Stimulated activated CD4-positive, alpha-beta T cell treated with anti-CD3 and anti-CD28 coated beads, Interleukin-1b, Interleukin-23, amount 100 ng/mL, for 48 hours (primary cell): ENCODE results near the gene SLC16A10.
A peak's percentile ranks its signal among the peaks of the same experiment; 100 is the strongest.
"Not testable (repeated sequence)": the region's sequence is repeated elsewhere in the genome, so short reads cannot be mapped to it uniquely, and the experiment has no call there.

ENCODE experiments used
- DNase-seq: peaks from one replicate; pipeline ENCODE4 v3.0.0-alpha.2; 2020

SLC16A10 gene

GRCh38 chr6:111221804-111222203, 134.5 kb downstream of the SLC16A10 start:
- DNase-seq = no peak

- DNase-seq = no peak
Observed at GRCh38 chr6:111222341-111222740, 135.0 kb downstream of the SLC16A10 start.

GRCh38 chr6:111228094-111228493, 140.8 kb downstream of the SLC16A10 start:
- no peak for DNase-seq

GRCh38 chr6:111230351-111231089, 143.2 kb downstream of the SLC16A10 start:
- DNase-seq = no peak

GRCh38 chr6:111231090-111231459, 143.8 kb downstream of the SLC16A10 start:
- no peak for DNase-seq

- no peak for DNase-seq
Observed at GRCh38 chr6:111237852-111238251, 150.5 kb downstream of the SLC16A10 start.

GRCh38 chr6:111238464-111239119, 151.3 kb downstream of the SLC16A10 start:
- no peak for DNase-seq

- DNase-seq = no peak
Observed at GRCh38 chr6:111239461-111239860, 152.2 kb downstream of the SLC16A10 start.

- DNase-seq = no peak
Observed at GRCh38 chr6:111242452-111242851, 155.1 kb downstream of the SLC16A10 start.

GRCh38 chr6:111243095-111243494, 155.8 kb downstream of the SLC16A10 start:
- DNase-seq = no peak

GRCh38 chr6:111248789-111249188, 161.5 kb downstream of the SLC16A10 start:
- DNase-seq = no peak

- DNase-seq = no peak
Observed at GRCh38 chr6:111250791-111251354, 163.6 kb downstream of the SLC16A10 start.

GRCh38 chr6:111252726-111253125, 165.4 kb downstream of the SLC16A10 start:
- DNase-seq = no peak

- DNase-seq = no peak
Observed at GRCh38 chr6:111254004-111254778, 166.9 kb downstream of the SLC16A10 start.

GRCh38 chr6:111254779-111255166, 167.5 kb downstream of the SLC16A10 start:
- no peak for DNase-seq

- not testable (repeated sequence) for DNase-seq
Observed at GRCh38 chr6:111255838-111256237, 168.5 kb downstream of the SLC16A10 start.

GRCh38 chr6:111256646-111257045, 169.3 kb downstream of the SLC16A10 start:
- no peak for DNase-seq

GRCh38 chr6:111258010-111258409, 170.7 kb downstream of the SLC16A10 start:
- no peak for DNase-seq

- DNase-seq = no peak
Observed at GRCh38 chr6:111258615-111259088, 171.3 kb downstream of the SLC16A10 start.

- DNase-seq = peak; percentile 99
Observed at GRCh38 chr6:111259089-111259831, 172.0 kb downstream of the SLC16A10 start.

GRCh38 chr6:111260570-111261298, 173.4 kb downstream of the SLC16A10 start:
- DNase-seq = no peak

- no peak for DNase-seq
Observed at GRCh38 chr6:111263837-111264236, 176.5 kb downstream of the SLC16A10 start.
